Measurements from ENCODE around the gene BACE1.

GRCh38 chr11:117345039-117345438 lies 29.0 kb upstream of the BACE1 start:
- TF ChIP-seq POLR2AphosphoS5 (IDR thresholded peaks at IDR 0.05) = no peak
- TF ChIP-seq POLR2A (IDR thresholded peaks at IDR 0.05) = no peak
